ENCODE measurements around the gene AVPR1A. TPM values are rescaled to one million over a fixed set of nuclear protein-coding genes. Genes with fewer than 3 reads are reported as not detected.

AVPR1A gene
- total RNA-seq (2022; extraction: Qiagen RNA extraction), result 0.04 to 0.09 TPM in 2 of 5 replicates, not detected in the others

GRCh38 chr12:63150713-63151622 is at the start of gene AVPR1A:
Gene AVPR1A (minus strand): TSS chr12:63151201. CDS start chr12:63150836, 365 bp downstream.

Other genes starting within 250 kb of the AVPR1A start
- 6.1 to 7.5 TPM (median 7.2 TPM) in 5 replicates for gene PPM1H, start 216.1 kb downstream of the AVPR1A start, total RNA-seq (2022; extraction: Qiagen RNA extraction)